Activated CD4-positive, alpha-beta T cell treated with anti-CD3 and anti-CD28 coated beads, Interleukin-10, Interleukin-2, amounts not matched to agents 100 ng/mL and 50 ng/mL, durations not matched to agents 16 hours and 8 hours (primary cell): ENCODE measurements around the gene NFASC.

Experiments
- DNase-seq: peaks from one replicate; pipeline ENCODE4 v3.0.0-alpha.2; 2020

Gene NFASC

DNA sequence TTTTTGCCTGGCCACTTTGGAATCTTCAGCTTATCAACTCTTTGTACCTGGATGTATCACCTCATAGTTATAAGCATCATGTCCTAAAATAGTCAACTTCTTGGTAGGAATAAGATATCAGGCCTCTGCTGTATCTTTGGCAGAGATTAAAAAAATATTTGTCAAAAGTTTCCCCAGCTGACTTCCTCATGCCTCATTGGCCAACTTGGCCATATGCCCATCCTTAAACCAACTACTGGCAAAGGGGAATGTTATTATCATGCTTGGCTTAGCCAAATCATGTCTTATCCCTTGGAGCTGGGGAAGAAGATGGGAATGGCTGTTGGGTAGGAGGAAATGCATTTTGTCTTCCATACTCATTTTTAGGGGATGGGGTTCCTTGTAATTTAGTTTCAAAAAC is 23.4 kb downstream of the NFASC start:
- DNase-seq: no peak

GRCh38 chr1:204894606-204895005 is 23.9 kb downstream of the NFASC start:
- DNase-seq: no peak

DNA sequence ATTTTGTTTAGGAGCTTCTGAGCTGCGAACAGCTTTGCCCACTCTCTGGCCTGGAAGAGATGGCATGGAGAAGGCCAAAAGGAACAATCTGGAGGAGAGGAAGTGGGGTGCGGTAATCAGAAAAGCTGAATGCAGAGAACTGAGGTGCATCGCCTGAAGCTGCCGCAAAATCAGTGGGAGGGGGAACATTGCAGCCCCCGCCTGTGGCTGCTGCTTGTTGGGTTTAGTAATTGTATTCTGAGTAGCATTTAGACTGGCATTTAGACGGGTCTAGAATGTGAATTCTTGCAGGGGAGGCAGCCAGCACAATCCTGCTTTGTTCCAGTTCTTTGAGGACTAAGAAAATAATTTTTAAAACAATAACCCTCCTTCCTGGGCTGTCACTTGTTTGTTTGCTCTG is 25.4 kb downstream of the NFASC start:
- DNase-seq: no peak

DNA sequence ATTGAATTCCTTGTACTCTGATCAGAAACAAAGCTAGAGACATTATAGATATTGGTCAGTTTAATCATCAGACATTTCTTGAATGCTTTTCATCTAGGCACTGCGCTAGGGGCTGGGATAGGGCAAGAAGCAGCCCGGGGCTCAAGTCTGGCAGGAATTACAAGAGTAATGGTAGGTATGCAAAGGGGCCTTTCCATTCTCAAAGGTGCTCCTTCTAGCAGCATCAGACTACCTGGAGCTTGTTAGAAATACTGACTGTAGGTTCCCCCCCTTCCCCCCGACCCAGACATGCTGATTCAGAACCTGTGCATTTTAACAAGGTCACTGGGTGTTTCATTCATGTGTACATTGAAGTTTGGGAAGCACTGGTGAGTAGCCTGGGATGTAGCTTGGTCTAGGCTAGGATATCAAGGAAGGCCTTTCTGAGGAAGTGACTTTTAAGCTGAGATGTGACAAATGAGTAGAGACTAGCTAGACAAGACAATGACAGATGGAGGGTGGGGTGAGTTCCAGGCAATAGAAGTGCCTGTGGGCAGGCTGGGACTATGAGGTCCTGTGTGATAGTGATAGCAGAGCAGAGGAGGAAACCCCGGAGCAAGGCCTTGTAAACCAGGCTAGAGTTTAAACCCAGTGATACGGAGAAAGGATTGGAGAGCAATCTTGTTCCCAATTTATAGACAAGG is 26.3 kb downstream of the NFASC start:
- no peak for DNase-seq

- DNase-seq: no peak
Measured at GRCh38 chr1:204900721-204901120, 30.1 kb downstream of the NFASC start.

DNA sequence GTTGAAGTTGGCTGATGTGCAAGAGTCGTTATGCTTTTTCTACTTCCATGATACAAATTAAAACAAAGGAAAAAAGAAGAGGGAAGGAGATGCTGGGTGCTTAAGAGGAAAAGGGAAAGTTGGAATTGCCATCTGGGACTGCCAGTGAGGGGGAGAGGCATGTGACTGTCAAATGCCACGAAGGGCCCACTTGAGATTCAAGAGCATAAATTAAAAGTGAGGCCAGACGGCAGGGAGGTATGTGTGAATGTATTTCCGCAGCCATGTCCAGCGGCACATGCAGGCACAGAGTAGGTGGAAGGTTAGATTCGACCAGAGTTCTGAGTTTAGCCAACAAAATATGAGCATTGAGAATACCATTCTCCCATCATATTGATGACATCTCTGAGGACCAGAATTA is 32.0 kb downstream of the NFASC start:
- DNase-seq: no peak

- DNase-seq: no peak
Measured at GRCh38 chr1:204904228-204904810, 33.7 kb downstream of the NFASC start.

DNA sequence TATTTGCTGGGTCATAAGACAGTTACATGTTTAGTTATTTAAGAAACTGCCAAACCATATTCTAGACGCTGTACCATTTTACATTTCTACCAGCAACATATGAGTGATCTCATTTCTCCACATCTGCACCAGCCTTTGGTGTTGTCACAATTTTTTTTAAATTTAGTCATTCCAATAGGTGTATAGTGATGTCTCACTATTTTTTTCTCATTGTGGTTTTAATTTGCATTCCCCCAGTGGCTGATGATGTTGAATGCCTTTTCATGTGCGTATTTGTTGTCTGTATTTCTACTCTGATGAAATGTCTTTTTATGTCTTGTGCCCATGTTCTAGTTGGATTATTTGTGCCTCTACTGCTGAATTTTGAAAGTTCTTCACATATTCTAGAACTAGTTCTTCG is 38.4 kb downstream of the NFASC start:
- DNase-seq: no peak

GRCh38 chr1:204915861-204916495 is 45.3 kb downstream of the NFASC start:
- no peak for DNase-seq

DNA sequence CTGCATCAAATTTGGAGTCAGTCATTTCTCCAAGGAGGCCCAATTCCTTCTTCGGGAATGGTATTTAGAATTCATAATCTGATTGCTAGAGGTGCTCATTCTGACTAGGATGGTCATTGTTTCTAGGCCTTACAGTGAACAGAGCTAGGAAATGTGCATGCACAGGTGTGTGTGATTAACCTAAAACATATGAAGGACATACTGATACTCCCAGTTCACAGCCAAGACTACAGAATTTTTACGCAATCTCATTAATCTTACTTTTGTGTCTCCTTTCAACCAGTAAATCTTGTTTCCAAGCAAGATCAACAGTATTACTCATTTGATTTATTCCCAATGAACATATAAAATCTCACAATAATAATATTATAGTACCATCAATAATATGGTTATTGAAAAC is 47.1 kb downstream of the NFASC start:
- no peak for DNase-seq

DNA sequence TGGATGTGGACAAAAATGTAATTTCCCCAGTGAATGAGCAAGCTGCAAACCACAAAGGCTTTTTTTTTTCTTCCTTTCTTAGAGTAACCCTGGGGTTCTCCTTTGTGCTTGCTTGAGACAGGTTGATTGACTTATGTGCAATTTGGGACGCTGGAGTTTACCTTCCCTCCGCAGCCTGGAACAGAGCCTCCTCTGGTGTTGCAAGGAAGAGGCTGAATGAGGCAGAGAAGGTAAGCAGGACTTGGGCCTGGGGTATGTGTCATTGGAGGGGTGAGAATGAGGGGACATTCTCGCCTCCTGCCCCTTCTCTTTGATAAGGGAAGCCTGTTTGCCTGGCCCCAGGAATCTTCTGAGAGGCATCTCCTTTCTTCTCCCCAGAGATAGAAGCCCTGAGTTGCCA is 49.8 kb downstream of the NFASC start:
- DNase-seq: no peak

GRCh38 chr1:204920967-204921366 is 50.3 kb downstream of the NFASC start:
- DNase-seq: no peak

GRCh38 chr1:204921855-204922516 is 51.3 kb downstream of the NFASC start:
- no peak for DNase-seq

GRCh38 chr1:204923201-204923600 is 52.5 kb downstream of the NFASC start:
- no peak for DNase-seq

GRCh38 chr1:204923626-204924012 is 53.0 kb downstream of the NFASC start:
- no peak for DNase-seq

- DNase-seq: no peak
Measured at GRCh38 chr1:204924013-204924759, 53.5 kb downstream of the NFASC start.

GRCh38 chr1:204925701-204926100 is 55.0 kb downstream of the NFASC start:
- no peak for DNase-seq

DNA sequence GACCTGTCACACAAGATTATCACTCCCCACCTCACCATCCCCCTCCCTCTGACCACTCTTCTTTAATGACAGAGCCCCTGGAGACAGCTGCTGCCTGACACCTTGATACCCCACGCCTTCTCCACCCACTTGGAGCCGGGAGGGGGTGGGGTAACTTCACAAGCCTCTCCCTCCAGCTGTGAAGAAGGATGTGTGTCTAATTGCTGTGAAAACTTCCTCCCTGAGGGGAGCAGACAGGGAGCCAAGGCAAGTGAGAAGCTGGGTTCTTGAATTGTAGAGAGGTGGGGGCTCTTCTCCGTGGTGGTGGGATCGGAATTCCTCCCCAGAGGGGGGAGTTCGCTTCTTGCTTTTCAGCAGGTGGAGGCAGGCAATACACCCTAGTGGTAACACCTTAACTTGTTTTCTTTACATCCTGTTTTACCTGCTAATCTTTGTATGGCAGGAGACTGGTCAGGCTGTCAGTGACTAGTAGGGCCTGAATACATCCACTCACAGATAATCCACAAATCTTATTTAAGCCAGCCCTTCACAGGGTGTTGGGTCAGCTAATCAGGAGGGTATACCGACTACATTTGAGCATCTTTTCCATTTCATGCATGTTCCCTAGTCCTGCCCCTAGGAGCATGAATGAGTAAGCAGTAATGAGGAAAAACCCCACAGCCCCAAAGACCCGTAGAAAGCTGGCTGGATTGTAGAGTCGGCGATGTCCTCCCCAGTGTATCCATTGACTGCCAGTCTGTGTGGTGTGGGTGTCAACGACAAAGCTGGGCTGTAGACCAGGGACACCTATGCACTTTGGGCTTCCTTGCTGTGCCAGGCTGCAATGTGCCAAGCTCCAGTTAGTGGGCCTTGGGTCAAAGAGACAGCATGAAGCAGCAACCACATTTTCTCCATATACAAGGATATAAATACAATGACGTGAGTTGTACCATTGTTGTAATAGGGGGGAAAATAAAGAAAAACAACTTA is 57.3 kb downstream of the NFASC start:
- no peak for DNase-seq

- no peak for DNase-seq
Measured at GRCh38 chr1:204928671-204929486, 58.2 kb downstream of the NFASC start.

DNA sequence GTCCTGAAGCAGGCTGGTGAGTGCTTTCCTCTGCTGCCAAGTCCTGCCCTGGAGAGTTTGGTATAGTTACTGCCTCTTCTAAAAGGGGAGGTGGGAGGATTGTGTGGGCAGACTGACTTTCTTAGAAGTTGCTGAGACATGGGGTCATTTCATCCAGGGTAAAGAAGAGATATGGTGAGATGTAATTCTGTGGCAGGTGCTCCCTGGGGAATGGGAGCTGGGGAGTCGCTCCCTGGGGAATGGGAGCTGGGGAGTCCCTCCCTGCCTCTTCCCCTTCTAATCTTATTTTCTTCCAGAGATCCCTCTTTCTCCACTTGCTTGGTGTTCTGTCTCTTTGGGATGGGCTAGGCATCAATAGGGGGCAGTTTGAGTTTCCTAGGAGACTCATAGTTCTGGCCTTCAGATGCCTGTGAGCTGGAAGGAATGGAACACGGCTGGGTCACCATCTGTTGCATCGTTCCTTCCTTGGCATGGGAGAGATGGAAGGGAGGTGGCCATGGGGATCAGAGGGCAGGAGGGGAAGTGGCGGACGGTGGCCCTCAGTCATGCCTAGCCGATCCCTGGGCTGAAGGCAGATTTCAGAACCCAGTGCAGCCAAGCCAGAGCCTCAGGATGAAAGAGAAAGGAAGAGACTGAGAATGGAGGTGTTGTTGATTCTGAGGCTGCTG is 59.0 kb downstream of the NFASC start:
- DNase-seq: no peak

DNA sequence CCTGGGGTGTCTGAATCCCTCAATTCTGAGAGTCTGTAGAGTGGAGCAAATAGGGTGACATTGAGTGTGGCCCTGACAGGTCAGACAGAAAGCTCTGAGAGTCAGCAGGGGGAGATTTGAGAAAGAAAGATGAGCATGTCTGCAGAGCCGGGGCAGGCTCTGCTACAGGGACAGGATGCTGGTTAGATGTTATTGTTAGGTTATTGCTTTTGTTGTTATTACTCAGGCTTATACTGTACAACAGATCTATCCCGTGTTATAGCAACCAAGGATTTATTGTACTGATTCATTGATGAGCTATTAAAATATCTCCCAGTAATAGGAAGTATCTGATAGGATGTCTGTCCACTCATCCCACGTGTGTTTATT is 59.5 kb downstream of the NFASC start:
- no peak for DNase-seq
